Inflammatory macrophage treated with lipopolysaccharide for 1 hour (primary cell): ENCODE data around the gene PHLPP1.

ENCODE experiments used
- DNase-seq, 2 donors: peaks; one replicate each; pipeline ENCODE4 v3.0.0-alpha.2; 2020 to 2022

PHLPP1 gene

GRCh38 chr18:62812242-62812641 lies 96.9 kb downstream of the PHLPP1 start:
- DNase-seq, result no peak

- no peak for DNase-seq
These were observed 97.5 kb downstream of the PHLPP1 start for GRCh38 chr18:62812876-62813275.

- no peak for DNase-seq
These were observed 98.9 kb downstream of the PHLPP1 start for GRCh38 chr18:62814132-62814759.

DNA sequence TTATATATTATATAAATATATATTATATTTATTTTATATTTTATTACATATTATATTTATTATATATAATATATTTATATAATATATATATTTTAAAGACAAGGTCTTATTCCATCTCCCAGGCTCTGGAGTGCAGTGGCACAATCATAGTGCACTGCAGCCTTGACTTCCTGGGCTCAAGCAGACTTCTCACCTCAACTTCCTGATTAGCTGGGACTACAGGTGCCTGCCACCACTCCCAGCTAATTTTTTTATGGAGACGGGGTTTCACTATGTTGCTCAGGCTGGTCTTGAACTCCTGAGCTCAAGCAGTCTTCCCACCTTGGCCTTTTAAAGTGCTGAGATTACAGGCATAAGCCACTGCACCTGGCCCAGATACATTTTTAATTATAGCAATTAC lies 110.0 kb downstream of the PHLPP1 start:
- DNase-seq, result no peak

GRCh38 chr18:62827397-62827796 lies 112.1 kb downstream of the PHLPP1 start:
- no peak for DNase-seq

- DNase-seq, result no peak
These were observed 112.8 kb downstream of the PHLPP1 start for GRCh38 chr18:62828091-62828640.

- DNase-seq, result peak; percentile 34 to 36
These were observed 113.5 kb downstream of the PHLPP1 start for GRCh38 chr18:62828852-62829251.

GRCh38 chr18:62829936-62830335 lies 114.6 kb downstream of the PHLPP1 start:
- DNase-seq, result no peak

- no peak for DNase-seq
These were observed 116.9 kb downstream of the PHLPP1 start for GRCh38 chr18:62832282-62832681.

DNA sequence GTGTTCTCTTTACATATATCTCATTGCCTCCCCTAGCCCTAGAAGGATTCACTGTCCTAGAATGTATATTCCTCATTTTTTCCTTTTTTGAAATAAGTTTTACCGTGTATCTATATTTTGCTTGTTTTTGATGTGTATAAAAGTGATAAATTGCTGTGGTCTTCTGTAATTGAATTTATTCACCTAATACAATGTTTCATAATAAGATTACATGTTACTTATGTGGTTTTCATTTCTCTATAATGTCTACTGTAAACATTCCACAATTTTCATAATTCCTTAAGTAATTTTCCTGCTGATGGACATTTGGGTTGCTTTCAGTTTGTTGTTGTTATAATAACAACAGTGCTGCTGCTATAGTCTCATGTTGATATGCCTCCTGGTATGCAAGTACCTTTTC lies 118.2 kb downstream of the PHLPP1 start:
- DNase-seq, result no peak

- no peak for DNase-seq
These were observed 119.4 kb downstream of the PHLPP1 start for GRCh38 chr18:62834715-62835114.

GRCh38 chr18:62837011-62837410 lies 121.7 kb downstream of the PHLPP1 start:
- DNase-seq, result no peak

DNA sequence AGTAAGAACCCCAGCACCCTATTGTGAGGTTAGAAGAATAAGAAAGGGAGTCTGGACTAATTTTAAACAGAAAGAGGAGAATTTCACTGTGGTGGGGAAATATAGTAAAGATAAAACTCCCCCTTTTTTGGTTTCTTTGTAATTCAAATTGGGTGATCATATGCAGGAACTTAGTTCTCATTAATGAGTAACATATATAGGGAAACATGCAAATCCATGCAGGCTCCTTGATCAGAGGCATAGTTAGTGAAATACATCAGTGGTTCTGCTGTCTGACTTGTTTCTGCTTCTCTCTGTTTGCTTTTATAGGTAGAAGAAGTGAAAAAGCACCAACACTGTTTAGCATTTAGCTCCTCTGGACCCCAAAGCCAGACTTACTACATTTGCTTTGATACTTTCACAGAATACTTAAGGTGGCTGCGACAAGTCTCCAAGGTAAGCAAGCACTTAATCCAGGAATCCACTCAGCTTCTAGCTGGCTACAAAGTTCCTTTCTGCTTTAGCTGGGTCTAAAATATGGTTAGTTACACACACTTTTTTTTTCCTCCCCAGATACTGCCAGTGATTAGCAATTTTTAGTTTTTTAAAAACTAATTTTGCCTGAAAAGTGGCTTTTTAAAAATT lies 123.2 kb downstream of the PHLPP1 start:
- no peak for DNase-seq

DNA sequence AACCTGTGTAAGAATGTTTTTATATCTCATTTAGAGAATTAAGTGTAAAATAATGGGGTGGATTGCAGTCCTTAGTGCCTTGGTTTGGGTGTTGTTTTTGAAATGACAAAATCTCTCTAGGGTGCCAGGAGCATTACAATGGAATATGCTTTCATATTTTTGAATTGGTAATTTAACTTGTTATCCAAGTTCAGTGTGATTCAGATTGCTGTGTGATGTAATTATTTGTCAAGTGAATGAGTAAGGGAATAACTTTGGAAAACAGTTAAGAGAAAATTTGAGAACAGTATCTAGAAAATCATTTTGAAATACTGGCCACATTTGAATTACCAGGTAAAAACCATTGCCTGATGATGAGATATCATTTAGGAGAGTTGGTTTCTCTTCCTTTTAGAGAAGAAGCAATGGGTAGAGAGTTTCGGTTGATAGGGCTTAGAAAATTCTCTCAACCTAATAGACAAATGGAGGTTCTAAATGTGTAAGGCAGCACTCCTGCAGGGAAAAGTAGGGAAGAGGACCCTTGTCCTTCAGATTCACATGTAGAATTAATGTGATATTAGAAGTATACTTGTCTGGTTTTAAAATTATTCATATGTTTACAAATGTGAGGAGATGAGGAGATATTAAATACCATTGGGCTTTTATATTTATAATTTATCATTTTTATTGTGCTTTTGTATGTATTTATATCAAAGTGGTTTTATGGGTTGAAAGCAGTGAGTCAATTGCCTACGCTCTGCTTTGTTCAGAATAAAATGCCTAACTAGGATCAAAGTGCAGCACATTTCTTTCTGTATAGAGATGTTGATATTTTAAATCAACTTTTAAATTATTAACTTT lies 124.8 kb downstream of the PHLPP1 start:
- no peak for DNase-seq

GRCh38 chr18:62841405-62841804 lies 126.1 kb downstream of the PHLPP1 start:
- DNase-seq, result no peak

DNA sequence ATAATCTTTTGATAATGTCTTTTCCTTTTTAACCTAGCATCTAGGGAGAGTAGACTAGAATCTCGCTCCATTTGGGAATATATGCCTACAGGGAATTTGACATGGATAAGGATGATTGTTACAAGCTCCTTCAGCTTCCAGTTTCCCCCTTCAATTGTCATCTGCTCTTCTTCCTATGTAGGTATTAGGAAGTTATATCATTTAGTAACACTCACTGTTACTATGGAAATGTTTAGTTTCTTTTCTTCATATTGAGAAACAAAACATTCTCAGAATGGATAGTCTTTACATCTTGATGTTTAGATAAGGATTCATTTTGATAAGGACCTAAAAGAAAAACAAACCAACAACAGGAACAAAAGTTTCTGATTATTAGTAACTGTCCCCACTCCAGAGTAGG lies 127.6 kb downstream of the PHLPP1 start:
- peak; percentile 11 to 15 for DNase-seq

DNA sequence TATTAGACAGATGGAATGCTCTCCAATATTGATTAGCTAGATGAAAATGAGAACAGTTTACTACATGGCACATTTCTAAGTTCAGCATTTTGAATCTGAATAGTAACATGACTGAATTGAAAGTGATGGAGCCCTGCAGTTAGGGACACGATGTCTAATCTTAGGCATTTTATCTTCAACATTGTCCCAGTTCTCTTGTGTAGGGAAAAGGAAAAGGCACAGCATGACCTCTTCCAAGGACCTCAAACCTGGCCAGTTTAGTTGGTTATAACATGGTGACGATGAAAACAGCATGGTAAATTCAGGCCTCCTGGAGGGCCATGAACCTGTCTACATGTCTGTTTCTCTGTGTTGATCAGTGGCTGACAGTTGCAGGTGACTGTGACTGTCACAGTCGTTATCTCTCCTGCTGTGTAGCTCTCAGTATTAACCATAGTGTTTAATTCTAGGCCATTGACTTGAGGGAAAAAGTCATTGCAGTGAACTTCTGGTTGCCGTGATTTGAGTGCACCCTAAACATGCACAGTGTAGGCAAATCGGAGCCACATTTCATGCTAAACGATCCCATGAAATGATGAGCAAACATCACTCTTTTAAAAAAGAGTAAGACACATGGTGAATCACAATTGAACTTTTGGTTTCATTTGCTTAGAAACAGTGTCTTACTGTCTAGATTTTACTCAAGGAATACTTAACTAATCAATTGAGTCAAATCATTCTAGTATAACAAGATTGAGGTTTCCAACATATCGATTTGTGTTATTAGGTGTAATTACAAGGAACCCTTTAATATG lies 129.7 kb downstream of the PHLPP1 start:
- DNase-seq, result no peak

DNA sequence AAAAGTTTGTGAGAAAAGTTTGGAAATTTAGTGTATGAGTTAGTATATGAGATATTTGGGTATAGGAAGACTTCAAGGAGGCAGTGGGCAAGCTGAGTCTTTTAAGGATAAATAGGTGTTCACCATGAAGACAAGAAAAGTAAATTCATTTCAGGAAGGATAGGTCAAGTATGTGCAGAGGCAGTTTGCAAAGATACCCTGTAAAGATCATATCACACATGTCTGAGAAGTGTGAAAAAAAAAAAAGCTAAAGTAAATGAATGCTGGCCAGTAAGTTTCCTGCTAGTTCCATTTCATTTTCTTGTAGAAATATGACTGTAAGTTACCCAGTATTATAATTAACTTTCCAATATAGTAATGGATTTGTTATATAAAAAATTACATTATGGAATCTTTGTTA lies 131.0 kb downstream of the PHLPP1 start:
- DNase-seq, result no peak

- DNase-seq, result no peak
These were observed 131.7 kb downstream of the PHLPP1 start for GRCh38 chr18:62847081-62847480.

GRCh38 chr18:62848946-62849345 lies 133.6 kb downstream of the PHLPP1 start:
- DNase-seq, result no peak

DNA sequence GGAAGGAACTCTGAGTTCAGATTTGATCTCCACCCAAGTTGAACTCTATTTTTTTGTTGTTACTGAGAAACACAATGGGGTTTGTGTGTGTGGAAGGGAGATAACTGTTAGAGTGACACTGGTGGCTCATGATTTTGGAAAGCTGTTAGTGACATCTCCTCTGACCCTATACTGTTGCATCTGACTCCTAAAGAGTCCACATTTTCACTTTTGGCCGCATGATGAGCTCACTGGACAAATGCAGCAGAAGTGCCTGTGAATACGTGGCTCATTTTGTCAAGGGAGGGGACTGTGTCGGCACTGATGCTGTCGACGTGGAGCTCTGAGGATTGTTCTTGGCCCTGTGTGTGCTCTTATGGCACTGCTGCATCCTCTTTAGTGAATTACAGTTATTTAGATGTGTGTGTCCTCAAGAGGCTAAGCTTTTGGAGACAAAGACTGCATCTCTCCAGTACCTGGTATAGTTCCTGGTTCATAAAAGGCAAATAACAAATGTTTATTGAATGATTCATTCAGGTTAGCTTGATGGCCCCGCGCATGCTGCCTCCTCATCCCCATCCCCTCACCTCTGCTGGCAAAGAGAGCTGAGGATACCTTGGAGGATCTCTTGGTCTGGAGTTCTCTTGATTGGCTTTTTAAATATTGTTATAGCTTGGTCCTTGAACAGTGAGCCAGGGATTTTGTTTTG lies 135.4 kb downstream of the PHLPP1 start:
- DNase-seq, result no peak

- DNase-seq, result no peak
These were observed 137.5 kb downstream of the PHLPP1 start for GRCh38 chr18:62852851-62853250.
